HepG2 (cell line): ENCODE data around the gene EMC9. TPM values are rescaled to one million over a fixed set of nuclear protein-coding genes. Genes with fewer than 3 reads are reported as not detected.

Source experiments
- AGO2 ChIP-seq: fragments of 200-400 bp; formaldehyde crosslinking; optimal IDR thresholded peaks from 2 replicates; pipeline ENCODE3; 2017; ENCODE audit warnings: mild to moderate bottlenecking, low read depth, low read length, moderate library complexity
- CENPT ChIP-seq: sonication (generic); formaldehyde crosslinking; IDR thresholded peaks from 2 replicates; pipeline ENCODE4 v1.8.0; 2022; ENCODE audit warnings: low read depth, mild to moderate bottlenecking, moderate library complexity, missing genetic modification reagents
- E2F5 ChIP-seq: sonication (generic); formaldehyde crosslinking; conservative IDR thresholded peaks from 2 replicates; pipeline ENCODE4 v1.4.0; 2020; ENCODE audit warnings: missing genetic modification reagents
- ERF ChIP-seq: IDR thresholded peaks from 2 replicates; pipeline ENCODE4 v1.6.1; 2018; ENCODE audit warnings: missing biosample characterization, missing genetic modification reagents
- HES4 ChIP-seq: sonication (generic); formaldehyde crosslinking; IDR thresholded peaks from 2 replicates; pipeline ENCODE4 v1.9.0; 2021; ENCODE audit warnings: mild to moderate bottlenecking, missing genetic modification reagents, borderline replicate concordance
- HIC2 ChIP-seq: sonication (generic); formaldehyde crosslinking; IDR thresholded peaks from 2 replicates; pipeline ENCODE4 v1.9.0; 2022; ENCODE audit warnings: low read depth, missing genetic modification reagents
- KLF13 ChIP-seq: sonication (generic); formaldehyde crosslinking; IDR thresholded peaks from 2 replicates; pipeline ENCODE4 v1.4.0; 2020; ENCODE audit warnings: mild to moderate bottlenecking, missing genetic modification reagents
- MAZ ChIP-seq, 2 experiments: sonication (generic) in 1 of 2; formaldehyde crosslinking in 1 of 2; IDR thresholded peaks; 2 replicates each; pipeline versions ENCODE4 v1.5.0 to v1.6.1; 2012 to 2020; ENCODE audit warnings: low read depth in 2 of 2, mild to moderate bottlenecking in 2 of 2, borderline replicate concordance in 1 of 2, improper control_type of control experiment in 1 of 2, low read length in 1 of 2, missing genetic modification reagents in 1 of 2, moderate library complexity in 1 of 2
- MBD4 ChIP-seq: IDR thresholded peaks from 2 replicates; pipeline ENCODE4 v1.6.1; 2012; ENCODE audit warnings: low read length, inconsistent platforms, borderline replicate concordance
- MED13 ChIP-seq: sonication (generic); formaldehyde crosslinking; IDR thresholded peaks from 2 replicates; pipeline ENCODE4 v1.5.0; 2020; ENCODE audit warnings: missing genetic modification reagents
- NR0B2 ChIP-seq: sonication (generic); formaldehyde crosslinking; IDR thresholded peaks from 2 replicates; pipeline ENCODE4 v1.4.0; 2020; ENCODE audit warnings: mild to moderate bottlenecking, missing genetic modification reagents
- POLR2A ChIP-seq, 2 experiments: IDR thresholded peaks; 2 replicates each; pipeline ENCODE4 v1.6.1; 2011; ENCODE audit warnings: low read depth in 2 of 2, low read length in 2 of 2, mild to moderate bottlenecking in 1 of 2, moderate library complexity in 1 of 2; ENCODE audit not compliant: insufficient read depth in 1 of 2
- PPARG ChIP-seq: conservative IDR thresholded peaks from 2 replicates; pipeline ENCODE4 v1.6.1; 2016; ENCODE audit warnings: missing biosample characterization, missing genetic modification reagents
- RBM22 ChIP-seq: fragments of 200-400 bp; formaldehyde crosslinking; optimal IDR thresholded peaks from 2 replicates; pipeline ENCODE3; 2017; ENCODE audit warnings: mild to moderate bottlenecking, low read length, moderate library complexity
- ZBTB40 ChIP-seq, 2 experiments: fragments of 450-650 bp in 1 of 2; sonication (generic) in 1 of 2; formaldehyde crosslinking in 1 of 2; IDR thresholded peaks; 2 replicates each; pipeline versions ENCODE4 v1.6.1 to v1.8.0; 2016 to 2022; ENCODE audit warnings: antibody characterized with exemption in 1 of 2, mild to moderate bottlenecking in 1 of 2, missing genetic modification reagents in 1 of 2
- ZFP82 ChIP-seq: sonication (generic); formaldehyde crosslinking; IDR thresholded peaks from 2 replicates; pipeline ENCODE4 v1.5.1; 2020; ENCODE audit warnings: mild to moderate bottlenecking, missing genetic modification reagents, borderline replicate concordance
- ZNF335 ChIP-seq: sonication (generic); formaldehyde crosslinking; IDR thresholded peaks from 2 replicates; pipeline ENCODE4 v1.4.0; 2020; ENCODE audit warnings: missing genetic modification reagents
- ZNF839 ChIP-seq: sonication (generic); formaldehyde crosslinking; IDR thresholded peaks from 2 replicates; pipeline ENCODE4 v1.4.0; 2020; ENCODE audit warnings: missing genetic modification reagents, mild to moderate bottlenecking, borderline replicate concordance
- polyA plus RNA-seq, 8 experiments: library from polyadenylated mRNA; depleted of rRNA in 3 of 8; stranded (reverse) in 7 of 8; unstranded in 1 of 8; fragments of >200 nt; fragmentation: Illumina TruSeq in 4 of 8; extraction: Trizol in 4 of 8; gene quantifications; 2 replicates each; pipeline versions ENCODE4 v1.2.1 to v1.2.3, GENCODE V29; 2011 to 2016; ENCODE audit warnings: low read depth in 4 of 8, missing spikeins in 1 of 8, mixed read lengths in 1 of 8; ENCODE audit not compliant: insufficient read depth in 1 of 8
- total RNA-seq, 5 experiments: library from RNA; depleted of rRNA; stranded (reverse); fragments of >200 nt; fragmentation: Illumina TruSeq; extraction: Trizol; gene quantifications; 2 replicates each; pipeline ENCODE4 v1.2.3, GENCODE V29; 2016; ENCODE audit warnings: low read depth in 1 of 5

EMC9 gene
- total and polyA plus RNA-seq, 2 of the 13 experiments (the other 11 are each of a cell fraction or from before 2014, with no cell fraction given) = 60.5 to 78.7 TPM

GRCh38 chr14:24122898-24123297 lies 18.5 kb downstream of the EMC9 start (continued):
- TF ChIP-seq ERF (CRISPR knock-in tag) (no peak), MED13 (CRISPR knock-in tag) (no peak), PPARG (CRISPR knock-in tag) (no peak), POLR2A (IDR thresholded peaks at IDR 0.05; ENCODE audit: insufficient read depth in 1 of 2, low read depth in 2 of 2, low read length in 2 of 2) (peak in 1 of 2 experiments; percentile 34; a peak in 2 of 4 replicates), RBM22 (peak; percentile 72), E2F5 (CRISPR knock-in tag) (no peak), ZNF839 (CRISPR knock-in tag) (peak; percentile 23; the same call in 1 of the 2 replicates), HIC2 (CRISPR knock-in tag) (no peak), HES4 (CRISPR knock-in tag) (0 out of 2 replicates have a peak, but pooled peaks have one; percentile 53), ZNF335 (CRISPR knock-in tag) (no peak), KLF13 (CRISPR knock-in tag) (0 out of 2 replicates have a peak, but pooled peaks have one; percentile 26), MAZ (IDR thresholded peaks at IDR 0.05; ENCODE audit: borderline replicate concordance, low read depth, low read length) (no peak), MAZ (CRISPR knock-in tag; IDR thresholded peaks at IDR 0.05; ENCODE audit: low read depth) (no peak), AGO2 (peak; percentile 37), CENPT (CRISPR knock-in tag) (no peak), ZFP82 (CRISPR knock-in tag) (no peak), NR0B2 (CRISPR knock-in tag) (0 out of 2 replicates have a peak, but pooled peaks have one; percentile 33), ZBTB40 (IDR thresholded peaks at IDR 0.05) (no peak), ZBTB40 (CRISPR knock-in tag; IDR thresholded peaks at IDR 0.05) (0 out of 2 replicates have a peak, but pooled peaks have one; percentile 2), MBD4 (no peak)
